Kidney tubule cell (primary cell): ENCODE measurements around the gene DPP7.

ENCODE experiments used
- DNase-seq: peaks from one replicate; pipeline ENCODE4 v3.0.0-alpha.2; 2018; ENCODE audit warnings: low spot score

Gene DPP7

GRCh38 chr9:137086531-137087408 is 27.8 kb downstream of the DPP7 start, which contains the start of gene MAN1B1:
TSS of gene MAN1B1 (plus strand) at chr9:137086985. CDS start at chr9:137087000, 15 bp downstream.
- peak; percentile 100 for DNase-seq

DNA sequence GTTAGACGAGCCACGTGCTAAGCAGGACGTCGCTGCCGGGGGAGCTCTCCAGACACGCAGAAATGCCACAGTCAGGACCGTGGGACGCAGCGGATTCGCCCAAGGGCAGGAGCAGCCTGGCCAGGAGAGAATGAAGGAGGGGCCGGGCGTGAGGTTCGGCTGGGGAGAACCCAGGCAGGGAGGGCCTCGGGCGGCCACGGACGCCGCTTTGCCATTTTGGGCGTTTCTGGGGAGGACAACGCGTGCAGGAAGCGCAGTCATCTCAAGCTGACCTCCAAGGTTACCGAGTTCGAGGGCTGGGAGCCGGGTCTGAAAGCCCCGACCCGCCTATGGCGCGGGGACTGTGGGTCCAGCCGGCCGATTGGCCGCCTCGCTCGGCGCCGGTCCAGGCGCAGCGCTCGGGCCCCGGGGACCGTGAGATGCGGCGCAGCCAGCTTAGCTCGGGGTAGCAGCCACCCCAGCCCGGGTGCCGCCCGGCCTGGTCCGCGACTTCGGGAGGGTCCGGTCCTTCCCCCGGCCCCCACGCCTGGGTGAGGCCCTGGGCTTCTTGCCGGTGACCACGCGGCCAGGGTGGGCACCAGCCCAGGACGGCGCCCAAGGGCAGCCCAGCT is 28.5 kb downstream of the DPP7 start:
- peak; percentile 54 for DNase-seq

DNA sequence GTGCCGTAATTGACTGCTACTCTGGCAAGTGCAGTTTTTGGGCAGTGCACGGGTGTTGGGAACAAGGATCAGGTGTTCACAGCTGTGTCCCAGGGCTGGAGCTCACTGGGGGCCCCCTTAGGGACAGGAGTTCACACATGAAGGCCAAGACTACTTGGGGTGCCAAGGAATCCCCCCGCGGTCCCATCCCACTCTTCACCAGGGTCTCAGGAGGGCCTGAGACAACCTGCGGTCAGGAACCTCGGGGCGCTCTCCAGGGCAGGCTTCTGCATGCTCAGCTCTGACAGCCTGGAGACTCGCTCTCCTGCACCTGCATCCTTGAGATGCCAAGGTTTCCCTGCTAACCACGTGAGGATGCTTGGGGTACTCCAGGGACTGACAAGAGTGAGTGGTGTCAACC is 30.0 kb downstream of the DPP7 start:
- peak; percentile 22 for DNase-seq

GRCh38 chr9:137083394-137084004 is 31.0 kb downstream of the DPP7 start:
- DNase-seq: peak; percentile 100

GRCh38 chr9:137082925-137083290 is 31.6 kb downstream of the DPP7 start:
- no peak for DNase-seq

DNA sequence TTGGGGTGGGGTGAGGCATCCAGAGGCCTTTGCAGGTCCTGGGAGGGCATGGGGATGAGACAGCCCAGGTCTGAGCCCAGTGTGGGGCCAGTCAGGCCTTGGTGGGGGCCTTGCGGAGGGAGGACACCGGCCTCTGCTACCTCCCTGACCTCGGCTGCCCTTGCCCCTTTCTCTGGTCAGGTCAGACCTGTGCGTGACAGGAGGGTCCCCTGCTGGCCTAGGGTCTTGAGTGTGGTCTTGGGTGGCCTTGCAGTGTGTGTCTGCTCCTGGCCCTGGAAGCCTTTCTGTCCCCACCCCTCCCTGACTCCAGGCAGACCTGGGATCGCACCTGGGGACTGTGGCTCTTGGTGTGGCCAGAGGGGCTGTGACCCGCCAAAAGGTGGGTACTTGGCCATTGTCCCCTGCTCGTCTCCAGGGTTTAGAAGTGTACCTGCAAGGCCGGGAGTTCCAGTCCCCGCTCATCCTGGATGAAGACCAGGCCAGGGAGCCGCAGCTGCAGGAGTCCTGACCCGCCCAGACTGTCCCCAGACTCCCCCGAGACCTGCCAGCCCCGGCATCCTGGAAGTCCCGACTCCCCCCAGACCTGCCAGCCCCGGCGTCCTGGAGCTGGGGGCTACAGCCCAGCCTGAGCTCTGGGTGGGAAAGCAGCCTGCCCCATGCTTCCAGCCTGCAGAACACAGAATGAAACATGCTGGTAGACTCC is 32.2 kb downstream of the DPP7 start:
- DNase-seq: no peak

DNA sequence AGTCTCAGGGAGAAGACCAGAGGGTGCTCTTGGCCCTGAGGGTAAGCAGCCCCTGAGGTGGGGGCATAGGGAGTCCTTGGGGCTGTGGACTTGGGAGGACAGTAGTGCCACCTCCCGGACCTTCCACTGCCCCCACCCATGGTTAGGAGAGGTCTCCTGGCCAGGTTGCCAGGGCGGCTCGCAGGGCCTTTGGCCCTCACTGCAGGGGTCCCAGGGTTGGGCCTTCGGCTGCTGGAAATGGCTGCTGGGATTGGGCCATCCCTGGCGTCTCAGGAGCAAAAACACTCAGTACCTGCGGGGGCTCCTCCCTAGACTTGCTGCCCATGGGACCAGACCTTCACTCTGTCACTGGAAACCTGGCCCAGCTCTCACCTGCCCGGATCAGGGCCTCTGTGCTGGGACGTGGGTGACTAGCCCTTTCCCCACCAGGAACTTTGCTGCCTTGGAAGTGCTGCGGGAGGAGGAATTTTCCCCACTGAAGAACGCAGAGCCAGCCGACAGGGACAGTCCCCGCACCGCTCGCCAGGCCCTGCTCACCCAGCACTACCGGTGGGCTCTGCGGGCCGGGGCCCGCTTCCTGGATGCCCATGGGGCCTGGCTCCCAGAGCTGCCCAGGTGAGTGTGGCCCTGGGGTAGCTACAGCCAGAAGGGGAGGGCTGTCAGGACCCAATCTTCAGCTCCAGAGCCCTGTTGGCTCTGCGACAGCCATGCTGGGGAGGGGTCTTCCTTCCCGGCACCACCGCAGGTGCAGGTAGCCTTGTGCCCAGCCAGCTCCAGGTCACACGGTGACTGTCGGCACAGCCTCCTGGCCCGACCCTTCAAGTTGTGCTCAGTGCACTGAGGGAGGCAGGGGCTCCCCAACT is 34.0 kb downstream of the DPP7 start:
- no peak for DNase-seq

DNA sequence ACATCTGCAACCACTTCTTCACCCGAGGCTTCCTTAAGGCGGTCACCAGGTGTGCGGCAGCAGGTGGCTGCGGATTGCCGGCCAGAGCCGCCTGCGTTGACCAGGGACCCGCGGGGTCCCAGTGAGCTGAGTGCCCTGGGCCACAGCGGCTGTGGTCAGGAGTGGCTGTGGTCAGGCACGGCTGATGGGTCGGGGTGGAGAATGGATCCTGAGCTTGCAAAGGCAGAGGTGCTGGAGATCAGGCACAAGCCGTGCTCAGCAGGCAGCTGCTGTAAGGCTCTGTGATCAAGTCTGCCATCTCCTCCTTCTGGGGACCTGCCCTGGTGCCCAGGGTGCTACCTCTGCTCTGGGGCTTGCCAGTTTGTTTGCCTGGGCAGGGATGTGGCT is 35.1 kb downstream of the DPP7 start:
- no peak for DNase-seq

GRCh38 chr9:137078701-137079400 is 35.7 kb downstream of the DPP7 start:
- no peak for DNase-seq

- peak; percentile 28 for DNase-seq
Measured at GRCh38 chr9:137077758-137078693, 36.5 kb downstream of the DPP7 start.

DNA sequence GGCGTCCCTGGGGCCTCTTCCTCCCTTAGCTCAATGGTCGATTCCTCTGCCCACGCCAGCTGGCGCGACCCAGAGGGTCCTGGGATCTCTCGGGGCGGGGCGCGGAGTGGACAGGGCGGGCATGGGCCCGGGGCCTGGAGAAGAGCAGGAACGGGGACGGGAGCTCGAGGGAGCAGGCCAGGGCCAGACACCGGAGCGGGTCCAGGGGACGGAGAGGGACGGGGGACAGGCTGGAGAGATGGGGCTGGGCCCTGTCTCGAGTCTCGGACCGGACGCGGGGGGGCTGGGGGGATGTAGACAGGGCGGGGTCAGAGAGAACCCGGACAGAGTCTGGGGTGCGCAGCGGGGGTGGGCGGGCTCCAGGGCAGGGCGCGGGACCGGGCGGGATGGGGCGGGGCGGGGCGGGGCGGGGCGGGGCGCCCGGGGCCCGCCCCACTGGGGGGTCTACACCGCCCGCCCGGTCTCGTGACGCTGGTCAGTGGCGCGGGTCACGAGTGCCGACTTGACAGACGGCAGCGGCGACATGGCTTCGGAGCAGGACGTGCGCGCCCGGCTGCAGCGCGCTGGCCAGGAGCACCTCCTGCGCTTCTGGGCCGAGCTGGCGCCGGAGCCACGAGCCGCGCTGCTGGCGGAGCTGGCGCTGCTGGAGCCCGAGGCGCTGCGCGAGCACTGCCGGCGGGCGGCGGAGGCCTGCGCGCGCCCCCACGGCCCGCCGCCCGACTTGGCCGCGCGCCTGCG is 37.4 kb downstream of the DPP7 start, which contains the start of gene UAP1L1:
TSS of gene UAP1L1 (plus strand) at position 508 of the 738 bp plus-strand sequence. CDS start at position 524, 16 bp downstream.
- DNase-seq: peak; percentile 47

- DNase-seq: no peak
Measured at GRCh38 chr9:137076636-137077009, 37.9 kb downstream of the DPP7 start.

DNA sequence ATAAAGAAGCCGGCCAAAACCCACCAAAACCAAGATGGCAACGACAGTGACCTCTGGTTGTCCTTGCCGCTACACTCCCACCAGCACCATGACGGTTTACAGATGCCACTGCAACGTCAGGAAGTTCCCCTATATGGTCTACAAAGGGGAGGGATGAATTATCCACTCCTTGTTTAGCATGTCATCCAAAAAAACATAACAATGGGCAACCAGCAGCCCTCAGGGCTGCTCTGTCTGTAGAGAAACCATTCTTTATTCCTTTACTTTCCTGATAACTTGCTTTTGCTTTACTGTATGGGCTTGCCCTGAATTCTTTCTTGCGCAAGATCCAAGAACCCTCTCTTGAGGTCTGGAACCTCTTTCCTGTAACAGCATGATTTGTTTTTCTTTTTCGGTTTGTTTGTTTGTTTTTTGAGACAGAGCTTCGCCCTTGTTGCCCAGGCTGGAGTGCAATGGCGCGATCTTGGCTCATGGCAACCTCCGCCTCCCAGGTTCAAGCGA is 39.2 kb downstream of the DPP7 start:
- no peak for DNase-seq

GRCh38 chr9:137074657-137075274 is 39.8 kb downstream of the DPP7 start:
- no peak for DNase-seq

GRCh38 chr9:137073992-137074399 is 40.5 kb downstream of the DPP7 start:
- DNase-seq: no peak

DNA sequence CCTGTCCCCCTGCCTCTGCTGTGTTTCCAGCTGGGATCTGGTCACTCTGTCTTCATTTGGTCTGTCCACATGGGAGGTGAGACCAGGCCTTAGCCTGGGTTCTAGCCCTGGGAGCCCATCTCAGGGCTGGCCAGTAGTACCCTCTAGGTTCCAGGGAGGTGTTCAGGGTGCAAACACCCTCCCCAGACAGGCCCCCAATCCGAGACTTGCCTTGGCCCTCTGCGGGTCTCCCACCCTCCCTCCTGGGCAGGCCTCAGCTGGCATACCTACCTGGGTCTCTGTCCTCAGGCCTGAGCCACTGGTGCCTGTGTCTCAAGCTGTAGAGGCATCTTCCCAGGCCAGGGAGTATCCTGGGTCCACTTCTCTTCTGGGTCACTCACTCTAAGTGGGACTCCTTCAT is 43.3 kb downstream of the DPP7 start:
- DNase-seq: no peak

DNA sequence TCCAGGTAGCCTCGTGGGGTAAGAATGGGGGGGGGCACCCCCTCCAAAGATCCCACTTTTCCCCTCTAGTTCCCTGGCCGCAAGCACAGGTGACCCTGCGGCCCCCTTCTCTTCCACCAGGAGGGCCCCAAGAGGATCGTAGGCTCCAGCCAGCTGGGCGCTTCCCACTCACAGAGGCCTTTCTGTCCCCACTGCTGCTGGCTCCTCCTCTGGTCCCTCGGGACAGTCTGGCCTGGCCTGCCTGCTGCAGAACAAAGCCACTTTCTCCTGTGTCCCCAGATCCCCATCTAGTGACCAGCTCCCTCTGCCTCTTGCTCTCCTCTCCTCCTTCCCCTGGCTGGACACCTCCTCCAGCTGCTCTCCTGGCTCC is 43.6 kb downstream of the DPP7 start:
- DNase-seq: no peak

DNA sequence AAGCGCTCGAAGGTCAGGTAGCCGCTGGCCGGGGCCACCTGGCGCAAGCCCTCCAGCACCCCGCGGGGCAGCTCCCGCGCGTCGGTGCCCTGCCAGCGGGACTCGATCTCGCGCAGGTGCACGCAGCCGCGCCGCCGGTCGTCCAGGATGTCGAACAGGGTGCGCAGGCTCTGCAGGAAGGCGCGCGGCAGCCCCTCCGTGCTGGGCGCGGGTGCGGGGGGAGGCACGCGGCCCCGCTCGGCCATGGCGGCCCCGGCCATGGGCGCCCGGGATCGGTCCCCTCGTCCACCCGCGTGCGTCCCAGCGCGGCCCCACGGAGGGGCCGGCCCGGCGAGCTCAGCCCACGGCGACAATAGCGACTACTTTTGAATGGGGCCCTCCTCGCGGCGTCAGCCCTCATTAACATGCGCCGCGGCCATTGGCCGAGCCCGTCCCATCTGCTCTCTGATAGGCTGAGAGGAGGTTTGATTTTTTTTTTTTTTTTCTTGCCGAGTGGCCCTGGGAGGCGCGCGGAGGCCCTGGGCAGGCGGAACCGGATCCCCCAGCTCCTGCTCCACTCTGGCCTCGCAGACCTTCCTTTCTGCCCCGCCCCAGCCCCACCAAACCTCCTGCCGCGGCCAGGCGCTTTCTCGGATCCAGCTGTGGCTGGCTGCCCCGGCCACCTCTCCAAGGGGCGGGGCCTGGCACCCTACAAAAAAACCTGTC is 44.2 kb downstream of the DPP7 start, which contains the start of gene SAPCD2:
TSS of gene SAPCD2 (minus strand) at position 357 of the 705 bp plus-strand sequence. CDS start at position 260, 97 bp downstream.
- DNase-seq: peak; percentile 93
